Thyroid gland (tissue), 4 donors: Measurements from ENCODE around the gene CCT2. TPM values are rescaled to one million over a fixed set of nuclear protein-coding genes. Genes with fewer than 3 reads are reported as not detected.
"Not testable (repeated sequence)": the region's sequence is repeated elsewhere in the genome, so short reads cannot be mapped to it uniquely, and the experiment has no call there.

ENCODE experiments used
- DNase-seq, 2 donors: peaks; one replicate each; pipeline ENCODE4 v3.0.0-alpha.2; 2019
- H3K27ac ChIP-seq, 3 donors: fragments of 200-600 bp; sonication (generic); 1 replicate in 2 of 3; 2 replicates in 1 of 3; pipeline ENCODE4 v1.5.1; 2016 to 2019; ENCODE audit warnings: mild to moderate bottlenecking in 1 of 3, moderate library complexity in 1 of 3
- H3K27me3 ChIP-seq: fragments of 200-600 bp; sonication (generic); one replicate; pipeline ENCODE4 v1.5.1; 2019
- H3K36me3 ChIP-seq, 2 donors: fragments of 200-600 bp; sonication (generic); one replicate each; pipeline ENCODE4 v1.5.1; 2016 to 2019
- H3K4me1 ChIP-seq, 2 donors: fragments of 200-600 bp; sonication (generic); one replicate each; pipeline ENCODE4 v1.5.1; 2017 to 2019
- H3K4me3 ChIP-seq, 3 donors: fragments of 200-600 bp; sonication (generic); replicated peaks in 1 of 3; 1 replicate in 2 of 3; 2 replicates in 1 of 3; pipeline ENCODE4 v1.5.1; 2016; ENCODE audit warnings: mild to moderate bottlenecking in 1 of 3
- H3K9me3 ChIP-seq: fragments of 200-600 bp; sonication (generic); one replicate; pipeline ENCODE4 v1.5.1; 2017
- CTCF ChIP-seq, 6 experiments: fragments of 200-600 bp in 3 of 6; fragments of 450-650 bp in 3 of 6; sonication (generic) in 3 of 6; IDR thresholded peaks; one replicate each; pipeline ENCODE4 v1.5.1; 2016 to 2019; ENCODE audit warnings: antibody characterized with exemption in 6 of 6, mild to moderate bottlenecking in 2 of 6, inconsistent platforms in 1 of 6, moderate library complexity in 1 of 6
- POLR2A ChIP-seq, 2 donors: fragments of 450-650 bp; IDR thresholded peaks; one replicate each; pipeline ENCODE4 v1.6.1; 2017; ENCODE audit warnings: antibody characterized with exemption in 2 of 2, mild to moderate bottlenecking in 2 of 2, moderate library complexity in 1 of 2
- WGBS, 2 donors: methylation state at CpG; one replicate each; pipeline ENCODE4 v1.1.5; 2017; 5-methylcytosine and 5-hydroxymethylcytosine counted together
- intact Hi-C: fragments of 100-400 bp; cut with DNase I; formaldehyde crosslinking; loops from one replicate; pipeline ENCODE4 v1.15.1; 2023
- total RNA-seq, 4 donors: library from RNA; depleted of rRNA; stranded (reverse); fragments of >200 nt; gene quantifications; one replicate each; pipeline ENCODE4 v1.2.3, GENCODE V29; 2016

CCT2 gene
- total RNA-seq, 4 donors from 2014 or later = 90.9 to 174 (median 117) TPM

DNA sequence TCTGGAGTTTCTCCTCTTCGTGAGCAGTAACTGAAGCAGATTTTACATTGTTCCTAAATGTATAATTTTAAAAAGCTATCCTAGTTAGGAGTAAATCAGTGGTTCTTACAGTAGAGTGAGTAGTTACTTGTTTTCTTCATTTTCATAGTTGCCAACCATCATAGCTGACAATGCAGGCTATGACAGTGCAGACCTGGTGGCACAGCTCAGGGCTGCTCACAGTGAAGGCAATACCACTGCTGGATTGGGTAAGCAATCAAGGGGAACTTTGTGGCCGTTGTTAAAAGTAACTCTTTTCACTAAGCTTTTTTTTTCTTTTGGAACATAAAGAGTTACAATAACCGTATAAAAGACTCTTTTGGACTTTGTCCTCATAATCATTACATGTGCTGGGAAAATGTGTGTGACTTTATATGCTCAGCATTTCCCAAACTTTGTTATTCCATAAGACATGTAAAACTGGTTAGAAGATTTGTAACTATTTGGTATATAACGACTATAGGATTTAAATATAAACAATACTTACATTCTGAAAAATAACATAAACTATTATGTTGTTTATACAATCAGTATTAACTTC, 13.0 kb downstream of the CCT2 start:
- TF ChIP-seq CTCF (IDR thresholded peaks at IDR 0.05) (no peak), POLR2A (IDR thresholded peaks at IDR 0.05) (no peak)
- Histone ChIP-seq H3K9me3 (no peaks in the 10 kb centered on the region), H3K27me3 (no peaks in the 10 kb centered on the region), H3K27ac (no peak overlapping the region), H3K36me3 (peaks cover 59 to 72% of the 10 kb centered on the region in 2 donors), H3K4me1 (no peaks in the 10 kb centered on the region), H3K4me3 (no peak overlapping the region)
- intact Hi-C loops = no loop called here
- 72 to 83% methylated on average over 4 of the region's 4 CpGs for WGBS, 2 donors
- no peak for DNase-seq

DNA sequence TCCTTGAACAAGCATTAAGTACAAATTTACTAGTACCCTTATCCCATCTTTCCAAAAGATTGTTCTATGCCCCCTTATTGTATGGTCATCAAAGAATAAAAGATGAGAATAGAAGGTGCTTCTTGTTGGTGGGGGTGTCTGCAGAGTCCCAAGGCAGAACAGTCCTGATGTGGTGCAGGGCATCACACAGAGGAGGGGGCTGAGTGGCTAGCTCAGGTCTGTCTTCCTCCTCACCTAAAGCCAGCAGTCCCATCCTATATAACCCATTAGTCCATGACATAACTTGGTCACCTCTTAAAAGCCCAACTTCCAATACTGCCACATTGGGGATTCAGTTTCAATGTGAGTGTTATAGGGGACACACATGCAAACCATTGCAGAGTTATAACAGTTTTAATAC, 15.5 kb downstream of the CCT2 start:
- no peaks in the 10 kb centered on the region for H3K27me3 ChIP-seq
- H3K27ac ChIP-seq = no peak overlapping the region
- no peak for TF ChIP-seq CTCF (IDR thresholded peaks at IDR 0.05)
- TF ChIP-seq POLR2A (IDR thresholded peaks at IDR 0.05) = no peak
- intact Hi-C loops = no loop called here
- no peaks in the 10 kb centered on the region for H3K9me3 ChIP-seq
- no peak for DNase-seq
- H3K4me3 ChIP-seq = no peak overlapping the region
- H3K36me3 ChIP-seq = peaks cover 46 to 53% of the 10 kb centered on the region in 2 donors
- H3K4me1 ChIP-seq = no peaks in the 10 kb centered on the region

DNA sequence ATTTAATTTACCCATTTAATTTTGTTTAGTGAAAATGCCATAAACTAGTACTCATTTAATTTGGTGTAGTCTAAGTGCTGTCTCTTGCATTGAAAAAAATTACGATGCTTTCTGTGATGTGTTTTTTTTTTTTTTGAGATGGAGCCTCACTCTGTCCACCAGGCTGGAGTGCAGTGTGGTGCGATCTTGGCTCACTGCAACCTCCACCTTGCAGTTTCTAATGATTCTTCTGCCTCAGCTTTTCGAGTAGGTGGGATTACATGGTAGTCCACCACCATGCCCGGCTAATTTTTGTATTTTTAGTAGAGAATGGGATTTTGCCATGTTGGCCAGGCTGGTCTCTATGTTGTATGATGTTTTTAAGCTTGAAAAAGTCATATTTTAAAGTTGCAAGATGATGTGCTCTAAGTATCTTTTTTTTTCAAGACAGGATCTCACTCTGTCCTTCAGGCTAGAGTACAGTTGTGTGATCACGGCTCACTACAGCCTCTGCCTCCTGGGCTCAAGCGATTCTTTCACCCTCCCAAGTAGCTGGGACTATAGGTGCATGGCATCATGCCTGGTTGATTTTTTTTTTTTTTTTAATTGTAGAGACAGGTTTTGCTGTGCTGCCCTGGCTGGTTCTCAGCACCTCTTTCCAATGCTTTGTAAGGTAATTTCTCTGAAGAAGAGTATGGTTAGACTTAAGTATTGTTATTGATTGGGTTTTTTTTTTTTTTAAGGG, 16.9 kb downstream of the CCT2 start:
- Histone ChIP-seq H3K27me3 (no peaks in the 10 kb centered on the region), H3K27ac (no peak overlapping the region), H3K36me3 (peaks cover 42 to 50% of the 10 kb centered on the region in 2 donors), H3K4me3 (no peak overlapping the region), H3K9me3 (no peaks in the 10 kb centered on the region), H3K4me1 (no peaks in the 10 kb centered on the region)
- intact Hi-C loops = no loop called here
- DNase-seq = no peak
- TF ChIP-seq POLR2A (IDR thresholded peaks at IDR 0.05) (no peak), CTCF (IDR thresholded peaks at IDR 0.05) (no peak)
- WGBS, 2 donors = 81 to 92% methylated on average over 6 of the region's 6 CpGs

GRCh38 chr12:69602954-69603353, 17.7 kb downstream of the CCT2 start:
- no peaks in the 10 kb centered on the region for H3K9me3 ChIP-seq
- H3K4me1 ChIP-seq = no peaks in the 10 kb centered on the region
- no peaks in the 10 kb centered on the region for H3K27me3 ChIP-seq
- no peak overlapping the region for H3K4me3 ChIP-seq
- no peak for TF ChIP-seq POLR2A (IDR thresholded peaks at IDR 0.05)
- TF ChIP-seq CTCF (IDR thresholded peaks at IDR 0.05) = no peak
- no peak for DNase-seq
- no peak overlapping the region for H3K27ac ChIP-seq
- H3K36me3 ChIP-seq = peaks cover 34 to 42% of the 10 kb centered on the region in 2 donors
- intact Hi-C loops = no loop called here

- H3K4me1 ChIP-seq, DNase-seq, intact Hi-C loops, H3K4me3 ChIP-seq, H3K9me3 ChIP-seq, H3K27ac ChIP-seq, H3K27me3 ChIP-seq: not testable (repeated sequence)
- H3K36me3 ChIP-seq = peaks cover 28 to 36% of the 10 kb centered on the region in 2 donors
- 98 to 99% methylated on average over 6 of the region's 6 CpGs for WGBS, 2 donors
Measured at GRCh38 chr12:69603556-69603955, 18.3 kb downstream of the CCT2 start.

DNA sequence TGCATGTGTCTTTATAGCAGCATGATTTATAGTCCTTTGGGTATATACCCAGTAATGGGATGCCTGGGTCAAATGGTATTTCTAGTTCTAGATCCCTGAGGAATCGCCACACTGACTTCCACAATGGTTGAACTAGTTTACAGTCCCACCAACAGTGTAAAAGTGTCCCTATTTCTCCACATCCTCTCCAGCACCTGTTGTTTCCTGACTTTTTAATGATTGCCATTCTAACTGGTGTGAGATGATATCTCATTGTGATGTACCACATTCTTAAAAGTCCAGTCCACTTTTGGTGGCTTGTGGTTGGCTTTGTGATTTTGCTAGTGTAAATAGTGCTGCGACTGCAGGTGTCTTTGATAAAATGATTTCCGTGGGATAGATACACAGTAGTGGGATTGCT, 19.0 kb downstream of the CCT2 start:
- H3K27ac ChIP-seq, H3K27me3 ChIP-seq, H3K9me3 ChIP-seq, intact Hi-C loops, H3K4me1 ChIP-seq, DNase-seq, H3K4me3 ChIP-seq: not testable (repeated sequence)
- 96 to 99% methylated on average over 3 of the region's 3 CpGs for WGBS, 2 donors
- H3K36me3 ChIP-seq = peaks cover 20 to 29% of the 10 kb centered on the region in 2 donors
